OCI-LY7 (cell line): ENCODE data around the gene ADM5.

Experiments used
- CTCF ChIP-seq: fragments of 200-600 bp; sonication (generic); conservative IDR thresholded peaks from 2 replicates; pipeline ENCODE4 v1.5.1; 2014; ENCODE audit warnings: mild to moderate bottlenecking, antibody characterized with exemption, low read length, moderate library complexity, mixed read lengths
- EZH2phosphoT487 ChIP-seq: fragments of 200-600 bp; sonication (generic); IDR thresholded peaks from 2 replicates; pipeline ENCODE4 v1.6.1; 2018; ENCODE audit warnings: low read depth, borderline replicate concordance, mild to moderate bottlenecking, mixed run types, antibody characterized with exemption, low read length, moderate library complexity, mixed read lengths

DNA sequence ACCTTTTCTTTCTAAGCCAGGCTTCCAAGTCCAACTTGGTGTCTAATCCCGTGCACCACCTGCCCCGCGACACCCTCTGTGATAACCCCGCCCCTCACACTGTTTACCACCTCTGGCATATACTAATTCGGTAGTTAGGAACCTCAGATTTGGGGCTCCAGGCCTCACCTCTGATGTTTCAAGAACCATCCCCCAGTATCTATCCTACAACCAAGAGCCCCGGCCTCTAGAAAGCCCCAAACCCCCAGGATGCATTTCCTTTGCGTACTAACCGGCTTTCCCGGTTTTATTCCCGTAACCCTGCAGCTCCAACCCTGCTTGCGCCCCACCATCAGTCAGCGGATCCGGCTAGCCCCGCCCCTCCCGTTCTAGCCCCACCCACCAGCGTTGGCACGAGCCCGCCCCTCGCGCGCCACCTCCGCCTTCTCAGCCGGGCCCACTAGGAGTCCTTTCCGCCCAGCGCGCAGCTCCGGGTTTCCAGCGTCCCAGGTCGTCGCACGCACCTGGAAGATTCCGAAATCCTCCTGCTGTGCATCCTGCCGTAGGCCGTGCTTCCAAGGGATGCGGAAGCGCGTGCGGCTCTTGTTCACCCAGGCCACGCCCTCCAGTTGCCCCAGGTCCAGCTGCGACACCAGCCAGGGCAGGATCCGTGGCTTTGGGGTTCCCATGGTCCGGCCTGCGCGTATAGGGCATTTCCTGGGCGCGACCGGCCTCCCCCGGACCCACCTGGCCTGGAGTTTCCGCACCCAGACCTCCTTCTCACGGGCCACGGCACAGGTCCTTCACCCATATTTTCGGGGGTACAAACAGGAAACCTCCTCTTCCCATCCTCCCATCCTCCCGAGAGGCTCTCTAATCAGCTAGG, 25.0 kb upstream of the ADM5 start:
- TF ChIP-seq CTCF (no peak), EZH2phosphoT487 (no peak)
